ENCODE results near the gene FGF12.

Gene FGF12

GRCh38 chr3:192259661-192260060, 467.7 kb downstream of the FGF12 start:
- no peak overlapping the region for H3K4me3 ChIP-seq (ENCODE audit: low read depth, low read length)
- TF ChIP-seq CTCF (IDR thresholded peaks at IDR 0.05; ENCODE audit: insufficient read depth, low read depth, low read length, missing control alignments), result no peak
- DNase-seq (ENCODE audit: low read depth), result no peak

GRCh38 chr3:192258721-192259120, 468.6 kb downstream of the FGF12 start:
- DNase-seq (ENCODE audit: low read depth), result no peak
- no peak for TF ChIP-seq CTCF (IDR thresholded peaks at IDR 0.05; ENCODE audit: insufficient read depth, low read depth, low read length, missing control alignments)
- H3K4me3 ChIP-seq (ENCODE audit: low read depth, low read length), result no peak overlapping the region

- no peak overlapping the region for H3K4me3 ChIP-seq (ENCODE audit: low read depth, low read length)
- no peak for DNase-seq (ENCODE audit: low read depth)
- TF ChIP-seq CTCF (IDR thresholded peaks at IDR 0.05; ENCODE audit: insufficient read depth, low read depth, low read length, missing control alignments), result no peak
These were observed 471.5 kb downstream of the FGF12 start for GRCh38 chr3:192255839-192256238.

- no peak for TF ChIP-seq CTCF (IDR thresholded peaks at IDR 0.05; ENCODE audit: insufficient read depth, low read depth, low read length, missing control alignments)
- H3K4me3 ChIP-seq (ENCODE audit: low read depth, low read length), result no peak overlapping the region
- DNase-seq (ENCODE audit: low read depth), result no peak
These were observed 474.0 kb downstream of the FGF12 start for GRCh38 chr3:192253138-192253887.

GRCh38 chr3:192249516-192249915, 477.8 kb downstream of the FGF12 start:
- TF ChIP-seq CTCF (IDR thresholded peaks at IDR 0.05; ENCODE audit: insufficient read depth, low read depth, low read length, missing control alignments), result no peak
- no peak for DNase-seq (ENCODE audit: low read depth)

GRCh38 chr3:192246847-192247559, 480.3 kb downstream of the FGF12 start:
- TF ChIP-seq CTCF (IDR thresholded peaks at IDR 0.05; ENCODE audit: insufficient read depth, low read depth, low read length, missing control alignments), result no peak
- no peak for DNase-seq (ENCODE audit: low read depth)
- no peak overlapping the region for H3K4me3 ChIP-seq (ENCODE audit: low read depth, low read length)

More at GRCh38 chr3:192249516-192249915, 477.8 kb downstream of the FGF12 start:
- H3K4me3 ChIP-seq (ENCODE audit: low read depth, low read length), result no peak overlapping the region

Measured in GM12865 (cell line).